Medulla oblongata (tissue), 1 donor: ENCODE data around the gene FSIP1.

Experiments used
- DNase-seq: peaks from one replicate; pipeline ENCODE4 v3.0.0-alpha.2; 2015; ENCODE audit errors: extremely low spot score

The FSIP1 gene

GRCh38 chr15:39645138-39645975 lies 137.3 kb downstream of the FSIP1 start:
- DNase-seq = no peak

DNA sequence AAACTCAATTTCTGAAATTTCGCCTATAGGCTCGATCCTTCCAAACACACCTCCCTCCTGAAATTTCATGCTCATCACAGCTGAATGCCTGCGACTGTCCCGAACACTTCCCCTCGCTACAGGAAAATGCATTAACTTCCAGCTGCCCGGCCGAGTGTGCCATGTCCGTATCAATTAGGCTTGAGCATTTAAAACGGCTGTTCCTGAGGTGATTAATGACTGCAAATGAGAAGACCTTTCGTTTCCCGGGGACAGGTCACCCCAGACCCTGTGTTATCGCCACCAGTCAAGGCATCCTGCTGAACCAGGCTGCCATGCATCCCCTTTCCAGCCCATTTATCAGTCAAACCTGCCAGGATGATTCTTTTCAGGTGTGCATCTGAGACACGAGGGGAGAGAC lies 138.5 kb downstream of the FSIP1 start:
- DNase-seq = no peak

DNA sequence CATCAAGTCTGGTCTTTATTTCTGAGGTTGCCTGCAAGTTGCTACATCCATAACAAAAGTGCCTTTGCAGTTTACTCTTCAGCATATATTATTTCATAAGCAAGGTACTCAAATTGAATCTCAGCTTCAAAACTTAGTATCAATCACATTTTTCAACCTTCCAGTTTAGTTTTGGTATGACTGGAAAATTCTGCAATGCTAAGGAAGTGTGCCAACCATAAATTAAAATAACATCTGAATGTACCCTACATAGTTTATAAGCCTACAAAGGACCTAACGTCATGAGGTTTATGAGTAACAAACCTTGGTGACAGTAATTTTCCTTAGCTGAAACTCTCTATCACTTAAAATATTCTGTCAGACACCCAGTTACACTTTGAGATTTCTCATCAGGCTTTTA lies 138.9 kb downstream of the FSIP1 start:
- DNase-seq = no peak

- DNase-seq = no peak
These were observed 140.5 kb downstream of the FSIP1 start for GRCh38 chr15:39642011-39642640.

DNA sequence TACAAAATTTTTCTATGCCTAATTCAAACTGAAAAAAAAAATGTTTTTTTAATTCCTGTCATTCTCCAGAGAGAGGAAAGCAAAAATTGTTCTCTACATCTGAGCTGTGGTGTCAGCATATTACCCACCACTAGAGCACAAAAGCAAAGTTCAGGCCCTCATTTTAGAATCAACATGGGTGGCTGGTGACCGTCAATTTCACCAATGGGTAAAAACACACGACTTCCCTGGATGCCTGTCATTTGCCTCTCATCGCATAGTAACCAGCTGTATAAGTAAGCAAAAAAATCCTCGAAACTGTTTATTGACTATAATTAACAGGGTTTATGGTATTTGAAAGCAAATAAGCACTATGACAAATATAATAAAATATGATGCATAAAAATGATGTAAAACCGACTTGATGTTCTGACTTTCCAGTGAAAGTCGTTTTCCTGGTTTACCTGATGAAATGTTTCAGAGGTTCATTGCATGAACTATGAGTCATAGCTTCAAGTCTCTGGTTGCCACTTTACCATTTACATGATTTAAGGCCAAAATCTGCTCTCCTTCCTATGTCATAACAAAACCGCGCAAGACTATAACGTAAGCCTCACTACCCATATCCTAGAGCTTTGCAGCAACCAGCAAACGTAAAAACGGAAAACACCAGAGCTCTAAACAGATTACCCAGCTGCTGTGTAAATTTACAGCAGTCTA lies 141.3 kb downstream of the FSIP1 start:
- no peak for DNase-seq

DNA sequence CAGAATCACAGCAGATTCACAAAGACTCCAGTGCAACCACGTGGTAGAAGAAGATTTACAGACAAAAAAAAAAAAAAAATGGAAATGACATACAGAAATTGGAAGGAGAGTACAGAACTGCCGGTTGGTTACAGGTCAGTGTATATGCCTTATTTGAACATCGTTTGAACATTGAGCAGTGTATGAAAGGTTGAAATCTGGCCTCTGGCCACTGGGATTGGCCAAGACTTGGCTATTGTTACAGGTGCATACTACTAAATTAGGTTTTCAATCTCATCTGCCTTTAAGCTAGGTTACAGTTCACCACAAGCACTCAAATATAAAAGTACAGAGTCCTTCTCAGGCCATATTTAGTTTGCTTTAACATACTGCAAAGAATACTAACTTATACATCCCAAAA lies 142.0 kb downstream of the FSIP1 start:
- DNase-seq = no peak

GRCh38 chr15:39639037-39639436 lies 143.6 kb downstream of the FSIP1 start:
- DNase-seq = no peak

DNA sequence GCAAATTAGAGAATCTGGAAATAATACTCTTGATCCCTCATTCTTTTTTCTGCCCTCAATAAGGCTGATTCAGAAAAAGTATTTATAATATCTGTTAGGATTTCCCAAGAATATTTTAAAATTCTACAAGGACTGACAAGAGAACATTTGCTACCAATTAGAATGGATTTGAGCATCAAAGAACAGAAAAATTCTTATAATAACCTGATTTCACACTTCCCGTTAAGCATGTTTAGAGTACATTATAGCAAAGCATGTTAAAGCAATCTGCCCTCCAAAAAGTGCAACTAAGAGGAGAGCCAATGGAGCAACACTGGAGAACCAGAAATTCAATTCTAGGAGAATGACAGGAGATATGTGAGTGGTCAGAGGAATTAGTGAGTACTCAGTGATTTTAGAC lies 144.6 kb downstream of the FSIP1 start:
- no peak for DNase-seq

DNA sequence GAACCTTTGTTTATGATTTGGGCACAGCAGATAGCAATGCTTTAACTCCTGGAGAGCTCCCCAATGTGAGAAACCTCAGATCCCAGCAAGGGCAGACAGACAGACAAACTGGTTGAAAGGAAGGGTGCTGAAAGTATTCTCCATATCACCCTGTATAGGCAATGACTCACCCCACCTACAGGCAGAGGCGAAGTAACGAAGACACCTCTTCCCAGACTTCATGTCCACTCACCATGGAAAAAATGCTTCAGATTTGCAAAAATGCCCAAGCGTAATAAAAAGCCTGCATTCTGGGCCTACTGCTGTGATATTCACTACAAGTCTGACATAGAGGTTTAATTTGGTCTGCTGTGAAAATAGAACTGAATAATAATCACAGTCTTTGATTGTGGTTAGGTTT lies 151.3 kb downstream of the FSIP1 start:
- no peak for DNase-seq

DNA sequence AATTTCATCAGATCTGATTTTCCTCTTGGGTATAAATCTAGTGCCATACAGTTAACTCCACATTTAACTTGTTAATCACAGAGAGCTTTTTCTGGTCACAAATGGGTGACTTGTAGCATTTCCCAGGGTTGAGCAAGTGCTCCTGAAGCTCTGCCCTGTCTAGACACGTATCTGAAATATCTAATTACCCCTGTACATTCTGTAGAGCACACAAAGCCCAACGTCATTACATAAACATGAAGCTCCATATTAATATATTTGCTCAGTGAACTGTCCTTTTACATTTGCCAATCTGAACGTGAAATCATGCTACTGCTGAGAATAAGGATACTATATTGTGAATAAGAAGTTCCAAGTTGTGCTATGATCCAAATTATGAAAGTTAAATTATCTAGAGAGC lies 152.7 kb downstream of the FSIP1 start:
- DNase-seq = no peak

GRCh38 chr15:39629371-39629770 lies 153.3 kb downstream of the FSIP1 start:
- no peak for DNase-seq

DNA sequence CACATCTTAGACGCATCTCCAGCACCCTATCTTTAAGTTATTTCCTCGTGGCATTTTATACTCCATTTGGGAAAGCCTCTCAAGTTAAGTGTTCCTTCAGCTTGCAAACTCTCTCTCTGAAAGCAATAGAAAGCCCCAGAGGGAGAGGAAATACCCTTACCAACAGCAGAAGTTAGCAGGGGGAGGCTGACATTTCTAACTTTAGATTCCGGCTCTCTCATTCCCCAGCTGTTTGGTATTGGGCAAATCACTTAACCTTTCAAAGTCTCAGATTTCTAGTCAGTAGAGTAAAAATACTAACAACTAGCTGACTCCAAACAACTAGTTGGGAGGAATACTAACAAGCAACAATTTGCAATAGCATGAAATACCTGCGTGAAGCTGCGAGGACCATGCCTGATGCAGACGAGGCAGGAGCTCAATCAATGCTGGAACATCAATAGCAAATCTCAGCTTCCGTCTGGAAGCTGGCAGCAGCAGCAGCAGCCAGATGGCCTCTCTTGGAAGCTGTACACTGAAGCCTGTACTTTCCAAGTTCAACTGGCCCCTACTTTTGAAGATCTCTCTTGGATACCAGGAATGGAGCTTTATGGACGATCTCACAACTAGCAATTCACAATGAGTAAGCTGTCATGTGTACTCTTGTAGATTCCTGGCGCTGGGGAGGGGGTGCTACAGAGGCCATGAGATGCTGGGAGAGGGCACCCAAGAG lies 153.9 kb downstream of the FSIP1 start:
- no peak for DNase-seq

GRCh38 chr15:39628144-39628508 lies 154.5 kb downstream of the FSIP1 start:
- DNase-seq = no peak

DNA sequence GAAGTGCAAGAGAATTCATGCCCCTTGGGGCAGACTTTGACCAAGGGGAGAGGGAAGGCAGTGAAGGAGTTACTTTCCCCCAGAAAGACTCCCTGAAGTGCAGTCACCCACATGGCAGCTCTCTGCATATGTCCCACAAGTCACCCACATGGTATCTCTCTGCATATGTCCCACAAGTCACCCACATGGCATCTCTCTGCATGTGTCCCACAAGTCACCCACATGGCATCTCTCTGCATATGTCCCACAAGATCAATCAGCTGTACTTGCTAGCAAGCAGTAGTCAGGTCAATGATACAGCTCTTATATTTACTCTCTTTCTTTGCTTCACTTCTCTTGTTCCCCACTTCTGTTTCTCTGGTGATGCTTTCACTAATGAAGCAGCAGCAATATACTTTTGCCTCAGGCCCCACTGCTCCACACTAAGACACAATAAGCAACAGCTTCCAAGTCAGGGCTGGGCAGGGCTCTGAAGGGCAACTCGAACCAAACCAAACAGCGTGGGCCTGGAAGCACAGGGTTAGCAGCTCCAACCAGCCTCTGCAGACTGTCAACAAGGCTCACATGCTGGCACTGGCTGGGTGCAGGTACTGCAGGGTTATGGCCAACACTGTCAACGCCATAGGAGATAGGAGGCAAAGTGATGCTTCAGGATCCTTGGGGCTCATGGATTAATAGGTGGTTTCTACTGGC lies 155.0 kb downstream of the FSIP1 start:
- no peak for DNase-seq

GRCh38 chr15:39625856-39626255 lies 156.8 kb downstream of the FSIP1 start:
- DNase-seq = no peak

DNA sequence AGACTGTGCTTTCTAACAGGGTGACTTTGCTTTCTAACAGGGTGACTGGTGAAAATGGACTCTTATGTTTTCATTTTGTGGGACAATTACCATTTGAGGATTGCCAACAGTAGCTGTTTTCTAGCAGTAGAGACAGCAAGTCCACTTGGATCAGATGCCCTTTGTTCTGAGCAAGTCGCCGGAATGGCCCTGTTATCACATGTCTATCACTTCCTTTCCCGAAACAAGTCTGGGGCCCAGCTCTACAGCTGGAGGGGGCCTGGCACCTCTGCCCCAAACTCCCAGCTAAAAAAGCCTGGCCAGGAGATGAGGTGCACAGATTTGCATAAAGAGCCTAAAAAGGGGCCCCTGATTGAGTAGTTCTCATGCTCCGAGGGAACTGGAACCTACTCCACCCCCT lies 157.2 kb downstream of the FSIP1 start:
- DNase-seq = peak; percentile 3

DNA sequence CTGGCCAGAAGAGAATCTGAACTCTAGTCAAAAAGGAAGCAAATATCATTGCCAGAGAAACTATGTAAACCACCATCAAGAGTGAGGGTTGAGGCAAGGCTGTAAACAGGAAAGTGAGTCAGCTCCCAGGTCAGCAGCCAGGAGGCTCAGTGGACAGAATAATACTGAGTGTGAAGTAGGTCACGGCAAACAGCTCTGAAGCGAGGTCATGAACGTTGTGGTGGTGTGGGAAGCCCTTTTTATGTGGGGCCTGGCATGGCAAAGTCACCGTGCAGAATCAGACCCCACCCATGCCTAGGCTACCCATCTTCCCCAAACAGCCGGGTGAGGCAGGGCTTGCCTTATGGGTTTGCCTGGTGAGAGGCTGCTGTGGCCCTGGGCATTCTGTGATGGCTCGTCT lies 157.8 kb downstream of the FSIP1 start:
- peak; percentile 8 for DNase-seq

- no peak for DNase-seq
These were observed 159.1 kb downstream of the FSIP1 start for GRCh38 chr15:39623529-39623931.

- DNase-seq = no peak
These were observed 159.8 kb downstream of the FSIP1 start for GRCh38 chr15:39622660-39623516.

- DNase-seq = no peak
These were observed 160.7 kb downstream of the FSIP1 start for GRCh38 chr15:39621976-39622375.

- DNase-seq = no peak
These were observed 161.4 kb downstream of the FSIP1 start for GRCh38 chr15:39621210-39621609.
